ENCODE data around the gene GRK6.

The GRK6 gene

DNA sequence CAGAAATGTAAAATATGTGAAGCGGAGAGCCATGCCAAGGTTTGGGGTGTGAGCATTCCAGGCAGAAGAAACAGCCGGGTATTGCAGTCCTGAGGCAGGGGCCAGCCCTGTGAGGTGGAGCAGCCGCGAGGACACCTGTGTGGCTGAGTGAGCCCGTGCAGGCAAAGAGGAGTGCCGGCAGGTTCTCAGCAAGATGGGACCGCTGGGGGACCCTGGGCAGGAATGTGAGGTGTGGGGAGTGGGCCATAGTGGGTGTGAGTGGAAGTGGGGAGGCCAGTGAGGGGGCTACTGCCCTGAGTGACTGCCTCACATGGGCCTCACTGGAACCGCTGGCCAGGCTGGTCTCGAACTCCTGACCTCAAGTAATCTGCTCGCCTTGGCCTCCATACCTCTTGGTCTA is 12.0 kb downstream of the GRK6 start:
- Mint-ChIP-seq H3K27ac (peak overlapping the region; percentile 68), H3K9me3 (ENCODE audit: low read depth) (no peaks in the 10 kb centered on the region), H3K27me3 (no peaks in the 10 kb centered on the region), H3K4me1 (ENCODE audit: low read depth) (peaks cover 54% of the 10 kb centered on the region), H3K4me3 (no peak overlapping the region), H3K36me3 (peaks cover 17% of the 10 kb centered on the region)

DNA sequence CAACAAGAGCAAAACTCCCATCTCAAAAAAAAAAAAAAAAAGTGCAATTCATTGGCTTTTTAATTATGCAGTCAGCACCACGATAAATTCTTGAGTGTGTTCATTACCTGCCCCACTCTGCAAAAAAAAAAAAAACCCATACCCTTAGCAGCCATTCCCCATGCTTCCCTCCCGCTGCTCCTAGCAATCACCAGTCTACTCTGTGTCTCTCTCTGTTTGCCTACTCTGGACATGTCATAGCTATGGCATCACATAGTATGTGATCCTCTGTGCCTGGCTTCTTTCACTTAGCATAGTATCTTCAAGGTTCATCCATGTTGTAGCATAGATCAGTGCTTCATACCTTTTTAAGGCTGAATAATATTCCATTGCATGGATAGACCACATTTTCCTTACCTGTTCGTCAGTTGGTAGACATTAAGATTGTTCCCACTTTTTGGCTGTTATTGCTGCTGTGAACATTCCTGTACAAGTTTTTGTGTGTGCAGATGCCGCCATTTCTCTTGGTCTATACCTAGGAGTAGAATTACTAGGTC is 13.1 kb downstream of the GRK6 start:
- Mint-ChIP-seq H3K27me3 (no peaks in the 10 kb centered on the region), H3K36me3 (peaks cover 14% of the 10 kb centered on the region), H3K9me3 (ENCODE audit: low read depth) (no peaks in the 10 kb centered on the region), H3K27ac (peak overlapping the region; percentile 83), H3K4me3 (peak overlapping the region; percentile 22), H3K4me1 (ENCODE audit: low read depth) (peaks cover 52% of the 10 kb centered on the region)

DNA sequence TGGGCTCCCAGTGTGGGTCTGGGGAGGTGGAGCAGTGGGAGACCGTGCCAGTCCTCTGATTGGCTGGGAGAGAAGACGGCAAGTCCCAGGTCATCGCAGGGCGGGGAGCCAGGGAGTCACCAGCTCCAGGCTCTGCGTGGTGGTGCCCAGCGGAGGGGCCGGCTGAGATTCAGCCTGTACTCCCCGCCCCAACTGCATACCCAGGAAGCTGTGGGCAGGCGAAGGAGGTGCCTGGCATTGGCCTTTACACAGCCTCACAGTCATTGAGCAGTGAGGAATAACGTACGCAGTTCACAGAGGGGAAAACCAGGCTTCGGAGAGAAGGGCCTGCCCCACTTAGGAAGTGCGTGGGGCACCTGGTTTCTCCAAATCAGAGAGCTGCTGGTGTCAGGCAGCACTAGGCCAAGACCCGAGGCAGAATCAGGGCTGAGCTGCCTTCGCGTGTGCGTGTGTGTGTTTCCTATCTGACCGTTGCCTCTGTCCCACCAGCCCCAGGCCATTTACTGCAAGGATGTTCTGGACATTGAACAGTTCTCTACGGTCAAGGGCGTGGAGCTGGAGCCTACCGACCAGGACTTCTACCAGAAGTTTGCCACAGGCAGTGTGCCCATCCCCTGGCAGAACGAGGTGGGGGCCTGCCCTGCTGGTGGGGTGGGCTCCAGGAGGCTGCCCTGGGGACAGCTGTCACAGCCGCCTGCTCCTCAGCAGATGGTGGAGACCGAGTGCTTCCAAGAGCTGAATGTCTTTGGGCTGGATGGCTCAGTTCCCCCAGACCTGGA is 13.9 kb downstream of the GRK6 start:
- Mint-ChIP-seq H3K4me3 (peak overlapping the region; percentile 23), H3K27ac (peak overlapping the region; percentile 83), H3K4me1 (ENCODE audit: low read depth) (peaks cover 58% of the 10 kb centered on the region), H3K36me3 (peaks cover 14% of the 10 kb centered on the region), H3K27me3 (no peaks in the 10 kb centered on the region), H3K9me3 (ENCODE audit: low read depth) (no peaks in the 10 kb centered on the region)

DNA sequence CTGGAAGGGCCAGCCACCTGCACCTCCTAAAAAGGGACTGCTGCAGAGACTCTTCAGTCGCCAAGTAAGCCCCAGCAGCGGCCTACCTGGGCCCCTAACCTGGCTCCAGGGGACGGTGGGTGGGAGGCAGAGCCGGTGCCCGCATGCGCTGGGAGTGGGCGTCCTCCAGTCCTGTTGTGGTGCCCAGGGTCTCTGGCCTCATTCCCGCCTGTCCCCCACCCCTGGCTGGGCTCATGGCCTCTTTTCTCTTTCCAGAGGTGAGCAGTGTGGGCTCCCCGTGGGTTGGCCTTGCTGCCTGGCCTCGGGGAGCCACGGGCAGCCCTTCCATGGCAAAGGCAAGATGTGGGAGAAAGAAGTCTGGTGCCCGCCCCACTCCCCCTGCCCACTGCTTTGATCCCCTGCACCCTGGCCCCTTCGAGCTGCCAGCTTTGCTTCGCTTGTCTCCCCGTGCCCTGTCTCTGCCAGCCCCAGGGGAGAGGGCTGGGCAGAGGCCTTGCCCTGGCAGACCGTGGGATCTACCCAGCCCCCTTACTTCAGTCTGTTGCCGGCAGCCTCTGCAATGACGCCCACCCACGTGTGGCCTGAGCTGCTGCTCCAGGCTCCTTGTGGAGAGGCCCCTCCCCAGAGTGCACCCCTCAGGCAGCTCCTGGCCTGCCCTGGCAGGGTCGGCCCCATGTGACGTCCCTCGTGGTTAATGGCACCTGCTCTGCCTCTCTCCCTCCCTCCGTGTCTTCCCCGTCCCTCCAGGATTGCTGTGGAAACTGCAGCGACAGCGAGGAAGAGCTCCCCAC is 14.7 kb downstream of the GRK6 start:
- Mint-ChIP-seq H3K4me3 (no peak overlapping the region), H3K27me3 (no peaks in the 10 kb centered on the region), H3K4me1 (ENCODE audit: low read depth) (peaks cover 62% of the 10 kb centered on the region), H3K36me3 (peaks cover 14% of the 10 kb centered on the region), H3K27ac (peak overlapping the region; percentile 10), H3K9me3 (ENCODE audit: low read depth) (no peaks in the 10 kb centered on the region)

DNA sequence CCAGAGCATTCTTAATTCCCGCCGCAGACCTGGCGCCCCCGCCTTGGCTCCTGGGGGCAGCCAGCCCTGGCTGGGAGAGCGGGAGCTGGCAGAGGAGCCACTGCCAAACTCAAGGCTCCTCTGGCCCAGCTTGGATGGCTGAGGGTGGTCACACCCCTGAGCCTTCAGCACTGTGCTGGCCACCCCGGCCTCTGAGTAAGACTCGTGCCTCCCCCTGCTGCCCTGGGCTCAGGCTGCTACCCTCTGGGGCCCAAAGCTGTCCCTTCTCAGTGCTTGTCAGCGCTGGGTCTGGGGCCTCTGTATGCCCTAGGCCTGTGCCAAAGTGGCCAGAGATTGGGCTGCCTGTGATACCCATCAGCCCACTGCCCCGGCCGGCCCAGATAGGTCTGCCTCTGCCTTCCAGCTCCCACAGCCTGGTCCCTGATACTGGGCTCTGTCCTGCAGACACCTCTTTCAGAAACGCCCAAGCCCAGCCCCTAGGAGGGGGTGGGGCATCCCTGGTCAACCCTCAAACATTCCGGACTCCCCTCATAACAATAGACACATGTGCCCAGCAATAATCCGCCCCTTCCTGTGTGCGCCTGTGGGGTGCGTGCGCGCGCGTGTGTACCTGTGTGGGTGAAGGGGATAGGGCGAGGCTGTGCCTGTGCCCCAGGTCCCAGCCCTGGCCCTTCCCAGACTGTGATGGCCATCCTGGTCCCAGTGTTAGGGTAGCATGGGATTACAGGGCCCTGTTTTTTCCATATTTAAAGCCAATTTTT is 15.8 kb downstream of the GRK6 start:
- no peak overlapping the region for H3K4me3 Mint-ChIP-seq
- H3K36me3 Mint-ChIP-seq, result peaks cover 11% of the 10 kb centered on the region
- H3K27ac Mint-ChIP-seq, result peak overlapping the region; percentile 66

DNA sequence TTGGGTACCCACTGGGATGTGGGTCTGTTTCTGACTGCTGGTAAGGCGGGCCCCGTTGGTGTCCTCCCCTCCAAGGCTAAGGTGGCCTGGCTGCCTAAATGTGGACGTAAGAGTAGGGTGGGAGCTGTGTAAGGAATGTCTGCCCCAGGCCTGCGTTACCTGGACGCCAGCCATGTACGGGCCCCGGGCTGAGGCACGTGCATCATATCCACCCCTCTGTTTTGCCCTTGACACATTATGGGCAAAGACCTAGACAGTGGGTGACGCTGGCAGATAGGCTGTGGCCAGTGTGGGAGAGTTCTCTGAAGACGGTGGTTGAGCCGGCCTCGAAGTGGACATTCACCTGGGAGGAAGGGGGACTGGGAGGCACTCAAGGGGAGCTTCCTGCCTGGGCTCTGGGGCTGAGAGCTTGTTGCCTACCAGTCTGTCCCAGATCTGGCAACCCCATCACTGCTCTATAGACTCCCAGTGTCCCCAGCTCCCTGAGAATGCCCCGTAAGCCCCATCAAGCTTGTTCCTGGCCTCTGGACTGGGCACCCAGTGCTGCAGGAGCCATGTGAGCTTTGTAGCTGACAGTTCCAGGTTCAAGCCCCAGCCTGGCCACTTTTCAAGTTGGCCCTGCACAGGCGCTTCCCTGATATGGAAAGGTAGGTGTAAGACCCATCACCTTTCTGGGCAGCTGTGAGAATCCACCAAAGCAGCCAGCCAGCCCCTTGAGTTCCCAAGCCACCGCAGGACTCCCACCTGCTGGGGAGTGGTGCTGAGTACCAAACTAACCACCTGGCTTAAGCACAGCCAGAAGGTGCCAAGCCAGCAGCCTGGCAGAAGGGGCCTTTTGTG is 16.9 kb downstream of the GRK6 start:
- H3K4me1 Mint-ChIP-seq (ENCODE audit: low read depth), result peaks cover 56% of the 10 kb centered on the region
- peaks cover 6% of the 10 kb centered on the region for H3K36me3 Mint-ChIP-seq
- no peak overlapping the region for H3K4me3 Mint-ChIP-seq

More for the DNA sequence above, 15.8 kb downstream of the GRK6 start:
- Mint-ChIP-seq H3K9me3 (ENCODE audit: low read depth) (no peaks in the 10 kb centered on the region), H3K4me1 (ENCODE audit: low read depth) (peaks cover 57% of the 10 kb centered on the region), H3K27me3 (no peaks in the 10 kb centered on the region)

DNA sequence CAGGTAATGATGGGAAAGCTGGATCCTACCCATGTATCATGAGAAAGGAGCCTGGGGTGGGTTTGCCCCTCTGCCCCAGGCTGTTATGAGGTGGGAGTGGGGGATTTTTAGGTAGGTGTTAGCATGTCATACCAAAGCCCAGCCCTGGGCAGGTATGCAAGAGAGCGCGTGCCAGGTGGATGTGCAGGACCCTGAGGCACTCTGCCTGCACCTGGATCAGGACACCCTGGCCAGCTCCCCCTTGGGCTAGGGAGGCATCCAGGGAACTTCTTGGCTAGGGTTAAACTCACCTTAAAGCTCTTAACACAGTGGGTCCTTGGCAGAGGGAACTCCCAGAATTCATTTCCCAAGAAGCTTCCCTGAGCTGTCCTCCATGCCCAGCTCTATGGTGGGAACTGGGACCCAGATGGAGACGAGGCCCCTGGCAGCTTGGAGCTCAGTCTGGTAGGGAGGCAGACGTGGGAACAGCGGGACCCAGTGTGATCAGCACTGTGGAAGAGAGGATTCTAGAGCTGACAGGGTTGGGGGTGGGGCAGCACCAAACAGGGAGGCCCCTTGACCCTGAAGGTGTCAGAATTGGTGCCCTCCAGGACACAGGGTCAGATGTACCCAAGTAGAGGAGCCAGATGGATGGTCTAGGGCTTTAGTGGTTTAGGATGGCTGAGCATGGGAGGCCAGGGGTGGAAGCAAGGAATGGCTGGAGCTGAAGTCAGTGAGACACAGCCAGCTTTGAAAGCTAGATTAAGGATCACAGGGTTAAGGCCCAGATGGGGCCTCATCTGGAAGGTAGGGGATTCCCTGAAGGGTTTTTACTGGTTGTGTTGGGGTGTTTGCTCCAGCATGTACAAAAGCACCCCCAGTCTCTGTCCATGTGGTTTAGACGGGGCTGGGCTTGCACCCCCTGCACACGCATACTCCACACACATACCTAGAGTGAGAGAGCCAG is 17.9 kb downstream of the GRK6 start:
- no peaks in the 10 kb centered on the region for H3K9me3 Mint-ChIP-seq (ENCODE audit: low read depth)
- H3K27ac Mint-ChIP-seq, result peak overlapping the region; percentile 93
- peaks cover 4% of the 10 kb centered on the region for H3K36me3 Mint-ChIP-seq
- H3K4me3 Mint-ChIP-seq, result peak overlapping the region; percentile 87
- H3K4me1 Mint-ChIP-seq (ENCODE audit: low read depth), result peaks cover 53% of the 10 kb centered on the region
- no peaks in the 10 kb centered on the region for H3K27me3 Mint-ChIP-seq

More for the DNA sequence above, 16.9 kb downstream of the GRK6 start:
- Mint-ChIP-seq H3K27me3 (no peaks in the 10 kb centered on the region), H3K27ac (peak overlapping the region; percentile 28), H3K9me3 (ENCODE audit: low read depth) (no peaks in the 10 kb centered on the region)

DNA sequence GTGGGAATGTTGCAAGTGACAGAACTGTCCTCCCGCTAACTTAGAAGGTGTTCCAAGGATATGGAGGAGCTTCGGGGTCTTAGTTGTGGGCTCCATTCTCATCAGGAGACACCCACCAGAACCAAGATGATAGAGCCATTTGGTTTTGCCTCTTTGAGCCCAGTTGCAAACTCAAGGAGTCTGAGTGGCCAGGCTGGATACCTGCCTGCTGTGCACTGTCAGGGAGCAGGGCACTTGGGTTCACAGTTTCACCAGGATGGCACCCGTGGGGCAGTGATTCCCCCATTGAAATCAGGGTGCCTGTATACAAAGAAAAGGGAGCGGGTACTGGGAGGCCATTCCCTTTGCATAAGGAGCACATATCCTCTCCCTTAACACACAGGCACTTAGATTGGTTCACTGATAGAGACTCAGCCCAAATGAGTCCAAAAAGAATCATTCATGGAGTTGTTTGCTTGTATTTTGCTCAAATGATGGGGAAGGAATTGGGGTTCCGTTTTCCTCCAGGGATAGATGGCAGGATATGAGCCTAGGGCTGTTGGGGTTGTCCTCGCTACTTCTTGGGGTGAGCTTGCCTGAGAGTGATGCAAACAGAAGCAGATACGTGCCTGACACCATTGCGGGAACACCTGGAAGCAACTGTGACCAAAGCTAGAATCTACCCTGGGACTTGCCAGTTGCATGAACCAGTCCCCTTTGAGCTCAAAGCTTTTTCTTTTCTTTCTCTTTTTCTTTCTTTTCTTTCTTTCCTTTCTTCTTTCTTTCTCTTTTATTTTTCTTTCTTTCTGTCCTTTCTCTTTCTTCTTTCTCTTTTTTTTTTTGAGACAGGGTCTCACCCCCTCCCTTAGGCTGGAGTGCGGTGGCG is 18.8 kb downstream of the GRK6 start:
- peak overlapping the region; percentile 87 for H3K4me3 Mint-ChIP-seq
- H3K9me3 Mint-ChIP-seq (ENCODE audit: low read depth), result no peaks in the 10 kb centered on the region
- H3K4me1 Mint-ChIP-seq (ENCODE audit: low read depth), result peaks cover 44% of the 10 kb centered on the region
- no peaks in the 10 kb centered on the region for H3K27me3 Mint-ChIP-seq
- peak overlapping the region; percentile 93 for H3K27ac Mint-ChIP-seq
- no peaks in the 10 kb centered on the region for H3K36me3 Mint-ChIP-seq

DNA sequence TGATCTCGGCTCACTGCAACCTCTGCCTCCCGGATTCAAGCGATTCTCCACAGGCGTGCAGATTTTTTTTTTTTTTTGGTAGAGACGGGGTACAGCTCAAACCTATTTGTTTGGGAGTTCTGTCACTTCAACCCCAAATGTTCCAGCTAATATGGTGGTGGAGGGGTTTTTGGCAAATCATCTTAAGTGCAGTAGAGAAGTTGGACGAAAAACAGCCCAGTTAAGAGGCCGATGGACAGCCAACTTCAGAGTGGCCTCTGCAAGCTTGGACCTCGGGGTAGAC is 19.4 kb downstream of the GRK6 start:
- peaks cover 43% of the 10 kb centered on the region for H3K4me1 Mint-ChIP-seq (ENCODE audit: low read depth)
- H3K4me3 Mint-ChIP-seq, result peak overlapping the region; percentile 87
- H3K36me3 Mint-ChIP-seq, result no peaks in the 10 kb centered on the region
- H3K27ac Mint-ChIP-seq, result peak overlapping the region; percentile 93
- no peaks in the 10 kb centered on the region for H3K9me3 Mint-ChIP-seq (ENCODE audit: low read depth)
- H3K27me3 Mint-ChIP-seq, result no peaks in the 10 kb centered on the region

DNA sequence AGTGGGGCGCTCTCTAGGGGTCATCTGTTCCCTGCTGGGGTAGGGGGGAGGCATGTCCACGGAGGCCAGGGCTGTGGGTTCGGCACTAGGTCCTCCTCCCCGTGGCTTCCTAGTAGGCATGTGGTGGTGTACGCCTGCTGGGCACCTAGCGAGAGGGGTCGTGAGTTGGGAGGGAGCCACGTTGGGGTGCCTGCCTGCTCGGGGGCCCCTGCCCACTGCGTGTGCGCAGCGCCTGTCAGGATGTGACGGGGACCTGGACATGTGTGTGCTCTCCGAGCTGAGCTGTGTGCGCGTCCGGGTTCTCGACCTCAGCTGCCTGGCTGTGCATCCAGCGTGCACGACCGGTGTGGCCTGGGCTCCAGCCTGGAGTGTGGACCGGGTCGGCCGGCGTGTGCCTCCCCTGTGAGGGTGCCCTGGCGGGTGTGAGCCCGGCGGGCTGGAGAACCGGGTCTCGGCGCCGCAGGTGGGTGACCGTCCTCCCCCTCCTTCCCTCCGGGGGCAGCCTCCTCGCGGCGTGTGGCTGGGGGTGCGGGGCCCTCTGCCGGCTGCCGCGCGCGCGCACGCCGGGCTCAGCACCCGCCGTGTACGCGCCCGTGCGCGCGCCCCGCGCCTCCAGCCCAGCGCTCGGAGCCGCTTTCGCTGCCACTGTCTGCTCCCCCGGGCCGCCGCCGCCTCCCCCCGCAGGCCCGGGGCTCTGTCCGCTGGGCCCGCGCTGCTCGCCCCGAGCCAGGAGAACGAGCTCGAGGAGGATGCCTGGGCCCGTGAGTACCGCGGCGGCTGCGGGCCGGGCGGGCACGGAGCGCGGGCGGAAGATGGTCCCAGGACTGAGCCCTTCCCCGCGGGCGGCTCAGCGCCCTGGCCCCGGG is 20.0 kb downstream of the GRK6 start, which contains the start of gene PRR7:
Gene PRR7 (plus strand): TSS at position 615 of the 866 bp plus-strand sequence. CDS start 8,254 bp downstream, outside the sequence.
- H3K27ac Mint-ChIP-seq, result peak within 1 kb of the TSS; percentile 93
- peaks cover 41% of the 10 kb centered on the region for H3K4me1 Mint-ChIP-seq (ENCODE audit: low read depth)

DNA sequence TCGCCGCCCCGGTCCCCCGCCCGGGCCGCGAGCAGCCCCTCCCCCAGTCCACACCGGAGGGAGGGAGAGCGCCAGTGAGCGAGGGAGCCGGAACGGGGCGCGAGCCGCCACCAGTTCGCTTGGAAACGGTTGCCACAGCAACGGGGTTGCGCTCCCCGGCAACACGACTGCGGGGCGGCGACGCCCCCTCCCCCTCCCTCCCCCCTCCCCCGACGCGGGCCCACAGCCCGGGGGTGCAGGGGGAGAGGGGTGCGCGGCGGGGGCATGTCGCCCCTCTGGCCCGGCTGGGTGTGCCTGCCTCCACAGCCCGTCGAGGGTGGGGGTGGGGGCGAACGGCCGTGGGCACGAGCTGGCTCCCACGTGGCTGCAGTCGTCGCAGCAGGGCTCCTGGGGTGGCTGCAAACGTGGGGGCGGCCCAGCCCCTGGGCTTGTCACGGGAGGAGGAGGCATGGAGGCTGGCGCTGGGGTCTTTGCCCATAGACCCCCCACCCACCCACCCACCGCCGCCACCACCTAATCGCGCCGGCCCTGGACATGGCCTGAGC is 20.7 kb downstream of the GRK6 start:
- no peak overlapping the region for H3K27ac Mint-ChIP-seq
- no peak overlapping the region for H3K4me3 Mint-ChIP-seq
- H3K27me3 Mint-ChIP-seq, result no peaks in the 10 kb centered on the region
- no peaks in the 10 kb centered on the region for H3K36me3 Mint-ChIP-seq
- H3K9me3 Mint-ChIP-seq (ENCODE audit: low read depth), result no peaks in the 10 kb centered on the region
- H3K4me1 Mint-ChIP-seq (ENCODE audit: low read depth), result peaks cover 43% of the 10 kb centered on the region

More for the DNA sequence above, 20.0 kb downstream of the GRK6 start, which contains the start of gene PRR7:
- no peaks in the 10 kb centered on the region for H3K9me3 Mint-ChIP-seq (ENCODE audit: low read depth)
- peak within 1 kb of the TSS; percentile 87 for H3K4me3 Mint-ChIP-seq
- H3K36me3 Mint-ChIP-seq, result no peaks in the 10 kb centered on the region
- no peaks in the 10 kb centered on the region for H3K27me3 Mint-ChIP-seq
